ENCODE data around the gene MPV17. TPM values are rescaled to one million over a fixed set of nuclear protein-coding genes. Genes with fewer than 3 reads are reported as not detected.

MPV17 gene
- total and polyA plus RNA-seq, 9 of the 15 experiments (the other 6 are each of a cell fraction or from before 2014, with no cell fraction given) = 54.7 to 140 (median 70.2) TPM

- TF ChIP-seq ZNF583 (CRISPR knock-in tag; IDR thresholded peaks at IDR 0.05) (no peak; the same call in 1 of the 2 replicates), E2F3 (CRISPR knock-in tag; IDR thresholded peaks at IDR 0.05) (peak; percentile 37; the same call in 1 of the 2 replicates), E2F6 (IDR thresholded peaks at IDR 0.05; ENCODE audit: borderline replicate concordance in 1 of 2, extremely low read depth in 1 of 2, insufficient read depth in 1 of 2, insufficient read length in 1 of 2, low read depth in 1 of 2, low read length in 1 of 2, poor library complexity in 1 of 2, severe bottlenecking in 1 of 2) (peak; percentile 55 to 63), PHF21A (IDR thresholded peaks at IDR 0.05; ENCODE audit: borderline replicate concordance, low read depth) (no peak), STAT5A (IDR thresholded peaks at IDR 0.05; ENCODE audit: borderline replicate concordance, low read length) (no peak; the same call in 1 of the 2 replicates), ZKSCAN8 (CRISPR knock-in tag; IDR thresholded peaks at IDR 0.05) (no peak), SETDB1 (IDR thresholded peaks at IDR 0.05; ENCODE audit: low read length) (peak; percentile 24), CEBPG (CRISPR knock-in tag; IDR thresholded peaks at IDR 0.05) (no peak), CEBPG (tag; conservative IDR thresholded peaks at IDR 0.05 in 1 of 2, IDR thresholded peaks at IDR 0.05 in 1 of 2) (peak; percentile 69 to 89; a peak in 3 of 4 replicates), U2AF1 (optimal IDR thresholded peaks at IDR 0.05; ENCODE audit: low read depth, low read length) (no peak), CBX2 (IDR thresholded peaks at IDR 0.05; ENCODE audit: insufficient read depth, low read length, poor library complexity, severe bottlenecking) (no peak), ZNF354B (CRISPR knock-in tag; IDR thresholded peaks at IDR 0.05) (no peak), MTF1 (CRISPR knock-in tag; IDR thresholded peaks at IDR 0.05; ENCODE audit: borderline replicate concordance) (no peak), ETV1 (tag; conservative IDR thresholded peaks at IDR 0.05; ENCODE audit: low read depth) (peak; percentile 85), HNRNPK (IDR thresholded peaks at IDR 0.05; ENCODE audit: low read depth, low read length, poor library complexity, severe bottlenecking) (no peak), KDM1A (IDR thresholded peaks at IDR 0.05) (no peak), ZNF24 (IDR thresholded peaks at IDR 0.05) (peak; percentile 8; the same call in 1 of the 2 replicates), ZNF592 (IDR thresholded peaks at IDR 0.05) (peak; percentile 77), GATAD2A (IDR thresholded peaks at IDR 0.05) (no peak), CHCHD3 (CRISPR knock-in tag; IDR thresholded peaks at IDR 0.05) (no peak), PRPF4 (IDR thresholded peaks at IDR 0.05; ENCODE audit: insufficient read depth, low read depth, low read length, poor library complexity, severe bottlenecking) (no peak)
- TF ChIP-seq, protein P1, sequence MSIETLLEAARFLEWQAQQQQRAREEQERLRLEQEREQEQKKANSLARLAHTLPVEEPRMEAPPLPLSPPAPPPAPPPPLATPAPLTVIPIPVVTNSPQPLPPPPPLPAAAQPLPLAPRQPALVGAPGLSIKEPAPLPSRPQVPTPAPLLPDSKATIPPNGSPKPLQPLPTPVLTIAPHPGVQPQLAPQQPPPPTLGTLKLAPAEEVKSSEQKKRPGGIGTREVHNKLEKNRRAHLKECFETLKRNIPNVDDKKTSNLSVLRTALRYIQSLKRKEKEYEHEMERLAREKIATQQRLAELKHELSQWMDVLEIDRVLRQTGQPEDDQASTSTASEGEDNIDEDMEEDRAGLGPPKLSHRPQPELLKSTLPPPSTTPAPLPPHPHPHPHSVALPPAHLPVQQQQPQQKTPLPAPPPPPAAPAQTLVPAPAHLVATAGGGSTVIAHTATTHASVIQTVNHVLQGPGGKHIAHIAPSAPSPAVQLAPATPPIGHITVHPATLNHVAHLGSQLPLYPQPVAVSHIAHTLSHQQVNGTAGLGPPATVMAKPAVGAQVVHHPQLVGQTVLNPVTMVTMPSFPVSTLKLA (conservative IDR thresholded peaks at IDR 0.05) = peak; percentile 98 to 99
These were observed 33.7 kb upstream of the MPV17 start, which contains the start of gene GTF3C2 (continued) for GRCh38 chr2:27356382-27357181.

All from K562 (cell line).